B cell (primary cell): ENCODE measurements around the gene SLC7A1. TPM values are rescaled to one million over a fixed set of nuclear protein-coding genes. Genes with fewer than 3 reads are reported as not detected.

ENCODE experiments used
- ATAC-seq: fragments of 200-7000 bp; cut with Tn5 transposase; one replicate; pipeline ENCODE4 v1.10.0; 2021; ENCODE audit warnings: low read depth, mild to moderate bottlenecking, moderate number of reproducible peaks, moderate library complexity
- CTCF ChIA-PET: fragments of 350-600 bp; sonication (Branson Sonifier 250); formaldehyde crosslinking; loops from one replicate; lab custom pipeline; 2021; ENCODE audit warnings: antibody characterized with exemption, inconsistent platforms; lab: Charles Lee
- POLR2A ChIA-PET: fragments of 350-600 bp; sonication (Branson Sonifier 250); formaldehyde crosslinking; loops from one replicate; lab custom pipeline; 2021; ENCODE audit warnings: antibody characterized with exemption; lab: Charles Lee
- DNase-seq: peaks from one replicate; pipeline ENCODE4 v3.0.0; 2013
- H2AFZ ChIP-seq: 2 replicates; pipeline ENCODE4 v1.6.1; 2012; ENCODE audit warnings: mild to moderate bottlenecking, low read depth, low read length; ENCODE audit not compliant: insufficient read depth, poor library complexity, severe bottlenecking
- H3K27ac ChIP-seq, 2 donors: 1 replicate in 1 of 2; 2 replicates in 1 of 2; pipeline ENCODE4 v1.5.1; 2012 to 2013; ENCODE audit warnings: low read length in 2 of 2, mild to moderate bottlenecking in 2 of 2, moderate library complexity in 1 of 2
- H3K27me3 ChIP-seq, 4 experiments: fragments of 200-600 bp in 1 of 4; sonication (generic) in 1 of 4; replicated peaks in 1 of 4; 1 replicate in 2 of 4; 2 replicates in 2 of 4; pipeline versions ENCODE4 v1.6.1 to v1.7.0; 2013 to 2016; ENCODE audit warnings: low read length in 3 of 4, mild to moderate bottlenecking in 2 of 4, mixed read lengths in 1 of 4, moderate library complexity in 1 of 4; ENCODE audit not compliant: insufficient read depth in 4 of 4, control insufficient read depth in 3 of 4; ENCODE audit errors: control extremely low read depth in 1 of 4
- H3K36me3 ChIP-seq, 2 experiments: replicated peaks in 1 of 2; 1 replicate in 1 of 2; 2 replicates in 1 of 2; pipeline versions ENCODE4 v1.6.1 to v1.7.1; 2013; ENCODE audit warnings: low read length in 1 of 2; ENCODE audit not compliant: insufficient read depth in 2 of 2, control insufficient read depth in 1 of 2; ENCODE audit errors: control extremely low read depth in 1 of 2, extremely low read depth in 1 of 2
- H3K4me1 ChIP-seq, 2 donors: fragments of 200-600 bp in 1 of 2; sonication (generic) in 1 of 2; 1 replicate in 1 of 2; 2 replicates in 1 of 2; pipeline versions ENCODE4 v1.5.1 to v1.6.1; 2013 to 2017; ENCODE audit warnings: low read length in 2 of 2; ENCODE audit not compliant: control insufficient read depth in 2 of 2, insufficient read depth in 2 of 2
- H3K4me2 ChIP-seq: replicated peaks from 2 replicates; pipeline ENCODE3; 2012; ENCODE audit warnings: mild to moderate bottlenecking, low read depth, low read length; ENCODE audit not compliant: poor library complexity, severe bottlenecking
- H3K4me3 ChIP-seq, 5 experiments: fragments of 200-600 bp in 1 of 5; sonication (generic) in 1 of 5; 1 replicate in 3 of 5; 2 replicates in 2 of 5; pipeline versions ENCODE4 v1.5.1 to v1.7.0; 2011 to 2016; ENCODE audit warnings: low read length in 4 of 5, mild to moderate bottlenecking in 4 of 5, low read depth in 2 of 5, control low read depth in 1 of 5, moderate library complexity in 1 of 5; ENCODE audit not compliant: insufficient read depth in 1 of 5; ENCODE audit errors: control extremely low read depth in 1 of 5, extremely low read depth in 1 of 5
- H3K79me2 ChIP-seq: fragments of 200-600 bp; sonication (generic); one replicate; pipeline ENCODE4 v1.6.0; 2016; ENCODE audit warnings: low read length; ENCODE audit not compliant: control insufficient read depth, insufficient read depth
- H3K9ac ChIP-seq: fragments of 200-600 bp; sonication (generic); 2 replicates; pipeline ENCODE4 v1.6.1; 2017; ENCODE audit warnings: mild to moderate bottlenecking, low read length, moderate library complexity
- H3K9me3 ChIP-seq, 3 donors: one replicate each; pipeline versions ENCODE4 v1.6.1 to v1.7.1; 2013; ENCODE audit warnings: low read length in 2 of 3; ENCODE audit not compliant: control insufficient read depth in 2 of 3, insufficient read depth in 1 of 3; ENCODE audit errors: control extremely low read depth in 1 of 3
- H4K20me1 ChIP-seq: 2 replicates; pipeline ENCODE4 v1.6.0; 2012; ENCODE audit warnings: mild to moderate bottlenecking, low read length; ENCODE audit not compliant: insufficient read depth, control insufficient read depth, poor library complexity, severe bottlenecking
- H3K27ac Mint-ChIP-seq: one replicate; pipeline ENCODE4 v1.8.0; 2021; ENCODE audit warnings: mixed read lengths
- H3K27me3 Mint-ChIP-seq: one replicate; pipeline ENCODE4 v1.8.0; 2021; ENCODE audit warnings: mixed read lengths
- H3K4me1 Mint-ChIP-seq: one replicate; pipeline ENCODE4 v1.8.0; 2021; ENCODE audit warnings: mixed read lengths
- H3K4me3 Mint-ChIP-seq: one replicate; pipeline ENCODE4 v1.8.0; 2021; ENCODE audit warnings: mixed read lengths
- H3K9me3 Mint-ChIP-seq: one replicate; pipeline ENCODE4 v1.8.0; 2022; ENCODE audit warnings: mixed read lengths; ENCODE audit not compliant: insufficient read depth
- CTCF ChIP-seq: fragments of 200-600 bp; IDR thresholded peaks from one replicate; pipeline ENCODE4 v1.8.0; 2022; ENCODE audit warnings: antibody characterized with exemption, mild to moderate bottlenecking
- EZH2 ChIP-seq: IDR thresholded peaks from 2 replicates; pipeline ENCODE4 v1.6.1; 2012; ENCODE audit warnings: borderline replicate concordance, low read depth, mild to moderate bottlenecking, moderate library complexity, low read length; ENCODE audit not compliant: insufficient read depth, poor library complexity, severe bottlenecking
- WGBS: methylation state at CpG from one replicate; pipeline ENCODE4 v1.1.5; 2013; ENCODE audit warnings: missing lambda C conversion rate; ENCODE audit not compliant: insufficient coverage; 5-methylcytosine and 5-hydroxymethylcytosine counted together
- intact Hi-C: fragments of 100-400 bp; cut with micrococcal nuclease; formaldehyde crosslinking; loops from one replicate; pipeline ENCODE4 v1.10.0; 2022
- polyA plus RNA-seq: library from polyadenylated mRNA; depleted of rRNA; stranded (reverse); fragments of >200 nt; gene quantifications from 2 replicates; pipeline ENCODE4 v1.2.3, GENCODE V29; 2012
- total RNA-seq, 2 donors: library from RNA; stranded (reverse); fragments of 120-200 nt in 1 of 2; gene quantifications; 1 replicate in 1 of 2; 2 replicates in 1 of 2; pipeline versions ENCODE4 v1.2.3 to v1.2.4, GENCODE V29; 2013 to 2022

Gene SLC7A1
- total and polyA plus RNA-seq, 2 donors (not counting 1 experiment from before 2014, with no cell fraction given) = 3.3 to 23.1 TPM

GRCh38 chr13:29484796-29485195, 110.7 kb downstream of the SLC7A1 start:
- no peak overlapping the region for H3K27ac ChIP-seq
- H3K4me3 Mint-ChIP-seq = no peak overlapping the region
- ChIA-PET CTCF (interaction anchor here (1.1 to 3.6 kb wide), 2 partner anchors 12 to 18 kb away, joined by 3 to 16 read pairs; no protein-coding TSS in a partner anchor), POLR2A (interaction anchor here (0.6 kb wide), 1 partner anchor 10 kb away, joined by 4 read pairs; no protein-coding TSS in a partner anchor)
- no peak overlapping the region for H3K4me3 ChIP-seq
- ATAC-seq (no peak), DNase-seq (no peak)
- WGBS = 93% methylated on average over 7 of the region's 7 CpGs
- H3K4me1 Mint-ChIP-seq = peaks cover 14% of the 10 kb centered on the region
- peaks cover 0 to 3% (median 1%) of the 10 kb centered on the region in 4 experiments for H3K27me3 ChIP-seq
- no peaks in the 10 kb centered on the region for H3K36me3 ChIP-seq
- H3K4me2 ChIP-seq = no peak overlapping the region
- TF ChIP-seq EZH2 = no peak
- no peak for TF ChIP-seq CTCF
- no peaks in the 10 kb centered on the region for H3K79me2 ChIP-seq
- H3K9ac ChIP-seq = no peak overlapping the region
- H3K27ac Mint-ChIP-seq = no peak overlapping the region
- no peaks in the 10 kb centered on the region for H3K9me3 ChIP-seq
- no peak overlapping the region for H2AFZ ChIP-seq
- H4K20me1 ChIP-seq = no peaks in the 10 kb centered on the region
- H3K9me3 Mint-ChIP-seq = no peaks in the 10 kb centered on the region
- peaks cover 24% of the 10 kb centered on the region for H3K27me3 Mint-ChIP-seq
- peaks cover 10 to 19% of the 10 kb centered on the region in 2 donors for H3K4me1 ChIP-seq
- intact Hi-C loops = no loop called here

GRCh38 chr13:29484236-29484635, 111.3 kb downstream of the SLC7A1 start:
- Histone ChIP-seq H3K4me1 (peaks cover 10 to 19% of the 10 kb centered on the region in 2 donors), H3K36me3 (no peaks in the 10 kb centered on the region), H2AFZ (no peak overlapping the region), H3K79me2 (no peaks in the 10 kb centered on the region), H4K20me1 (no peaks in the 10 kb centered on the region), H3K4me2 (peak overlapping the region; percentile 13), H3K27me3 (peaks cover 0 to 5% (median 1%) of the 10 kb centered on the region in 4 experiments), H3K27ac (no peak overlapping the region), H3K9ac (no peak overlapping the region), H3K4me3 (no peak overlapping the region), H3K9me3 (no peaks in the 10 kb centered on the region)
- Mint-ChIP-seq H3K9me3 (no peaks in the 10 kb centered on the region), H3K4me1 (peaks cover 14% of the 10 kb centered on the region), H3K27me3 (peaks cover 28% of the 10 kb centered on the region), H3K27ac (no peak overlapping the region), H3K4me3 (peak overlapping the region; percentile 52)
- 57% methylated on average over 3 of the region's 7 CpGs for WGBS
- no peak for TF ChIP-seq EZH2
- no peak for TF ChIP-seq CTCF
- POLR2A ChIA-PET = no interaction called here
- ATAC-seq = peak; percentile 73
- intact Hi-C loops = no loop called here
- DNase-seq = peak; percentile 34
- CTCF ChIA-PET = interaction anchor here (1.1 to 3.6 kb wide), 2 partner anchors 11 to 19 kb away, joined by 3 to 16 read pairs; no protein-coding TSS in a partner anchor
